Right ventricle myocardium superior (tissue), 1 donor: ENCODE measurements around the gene DLL1. TPM values are rescaled to one million over a fixed set of nuclear protein-coding genes. Genes with fewer than 3 reads are reported as not detected.
A peak's percentile ranks its signal among the peaks of the same experiment; 100 is the strongest.

Experiments used
- ATAC-seq: fragments of 200-7000 bp; cut with Tn5 transposase; one replicate; pipeline ENCODE4 v1.9.1; 2020; ENCODE audit warnings: mild to moderate bottlenecking; ENCODE audit not compliant: poor library complexity
- DNase-seq: peaks from one replicate; pipeline ENCODE4 v3.0.0-alpha.2; 2020
- intact Hi-C: fragments of 100-400 bp; cut with DNase I; formaldehyde crosslinking; loops from one replicate; pipeline ENCODE4 v1.11.2; 2022
- total RNA-seq: library from RNA; stranded (reverse); fragmentation: NEBNext Ultra II Directional; extraction: Animal tissue kit (Norgen Biotek cat#: 25700); gene quantifications from one replicate; pipeline ENCODE4 v1.2.1, GENCODE V29; 2021
- donor health status: DM: no; HTN: yes; CAD: no; lungs with severe emphysema.

Gene DLL1
- total RNA-seq, 1 donor from 2014 or later = 18.6 TPM

DNA sequence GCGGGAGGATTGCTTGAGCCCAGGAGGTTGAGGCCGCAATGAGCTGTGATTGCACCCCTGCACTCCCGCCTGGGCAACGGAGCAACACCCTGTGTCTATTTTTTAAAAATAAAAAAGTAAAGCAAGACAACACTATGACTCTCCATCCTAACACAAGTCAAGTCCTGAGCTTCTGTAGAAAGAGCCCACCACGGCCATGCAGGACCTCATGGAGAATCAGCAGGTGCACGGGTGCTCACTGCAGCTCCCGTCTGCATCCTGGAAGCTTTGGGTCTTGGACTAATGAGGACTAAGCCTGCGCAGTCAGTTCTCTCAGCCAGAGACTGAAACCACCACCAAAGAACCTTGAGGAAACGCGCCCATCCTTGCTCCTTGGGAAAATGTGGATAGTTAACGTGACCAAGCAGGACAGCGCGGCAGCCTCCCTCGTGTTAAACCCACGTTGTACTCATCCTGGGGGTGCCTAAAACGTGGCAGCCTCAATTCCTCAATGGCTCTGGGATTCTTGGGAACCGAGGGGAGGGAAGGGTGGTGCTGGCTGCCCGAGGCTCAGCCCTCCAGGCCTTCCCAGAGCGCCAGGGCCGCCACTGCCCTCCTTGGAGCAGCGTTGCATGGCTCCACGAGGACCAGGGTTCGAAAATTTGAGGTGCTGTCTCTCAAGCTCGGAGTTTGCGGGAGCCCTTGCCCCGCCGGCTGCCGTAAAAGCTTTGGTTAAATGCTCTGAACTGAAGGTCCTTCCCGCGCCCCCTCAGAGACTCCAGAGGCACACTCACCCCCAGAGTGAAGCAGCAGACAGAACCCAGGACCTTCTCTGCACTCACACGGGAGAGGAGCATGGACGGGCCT lies 29.0 kb downstream of the DLL1 start:
- DNase-seq = no peak
- no peak for ATAC-seq

DNA sequence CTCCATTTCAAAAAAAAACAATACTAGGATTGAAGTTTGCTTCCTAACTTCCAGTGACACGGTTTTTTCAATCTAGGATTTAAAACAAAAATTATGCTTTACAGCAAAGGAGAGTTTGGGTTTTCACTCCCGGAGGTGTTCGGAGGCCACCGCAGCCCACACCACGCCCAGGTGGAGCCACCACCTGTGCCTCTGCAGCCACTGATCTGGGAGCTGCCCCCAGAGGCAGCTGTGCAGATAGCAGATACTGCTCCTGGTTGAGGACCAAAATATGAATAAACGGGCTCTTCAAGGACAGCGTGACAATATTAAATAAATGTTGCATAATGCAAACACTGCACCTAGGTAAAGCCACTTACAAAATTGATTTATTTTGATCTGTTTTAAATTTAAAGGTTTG lies 30.2 kb downstream of the DLL1 start:
- intact Hi-C loops = no loop called here

More for the DNA sequence above, 29.0 kb downstream of the DLL1 start:
- intact Hi-C loops = no loop called here

DNA sequence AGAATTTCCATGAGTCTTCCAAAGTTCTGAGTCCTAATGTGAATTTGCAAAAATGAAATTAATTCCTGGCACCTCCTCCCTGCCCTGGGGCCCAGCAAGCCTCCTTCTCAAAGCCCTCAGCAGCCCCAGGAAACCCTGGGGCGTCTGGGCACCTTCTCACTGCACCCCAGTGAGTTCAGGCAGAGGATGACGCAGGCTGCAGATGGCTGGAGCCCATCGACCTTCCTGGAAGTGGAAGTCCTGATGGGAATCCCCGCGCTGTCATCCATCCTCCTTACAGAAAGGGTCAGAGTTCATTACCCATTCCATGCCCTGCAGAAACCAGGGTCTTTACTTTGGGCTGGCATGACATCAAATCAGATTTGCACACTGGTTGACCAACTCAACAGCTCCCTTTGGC lies 31.6 kb downstream of the DLL1 start:
- DNase-seq = no peak
- intact Hi-C loops = no loop called here
- no peak for ATAC-seq

More for the DNA sequence above, 30.2 kb downstream of the DLL1 start:
- no peak for DNase-seq
- no peak for ATAC-seq

DNA sequence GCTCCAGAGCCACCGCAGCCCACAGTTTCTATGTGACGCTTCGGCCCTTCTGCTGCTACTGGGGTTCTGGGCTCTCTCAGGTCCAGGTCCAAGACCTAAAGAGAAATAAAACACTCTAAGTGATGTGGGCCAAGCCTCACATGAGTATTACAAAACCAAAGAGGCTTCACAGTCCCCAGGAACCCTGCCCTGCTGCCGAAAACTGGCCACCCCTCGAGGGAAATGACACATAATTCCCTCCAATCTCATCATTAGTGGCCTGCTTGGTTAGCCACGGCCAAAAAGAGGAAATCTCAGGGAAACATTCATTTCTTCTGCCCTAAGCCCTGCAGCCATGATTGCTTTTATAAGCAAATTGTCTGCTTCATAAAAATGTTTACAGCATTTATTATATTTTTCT lies 32.5 kb downstream of the DLL1 start:
- no peak for DNase-seq
- intact Hi-C loops = no loop called here

DNA sequence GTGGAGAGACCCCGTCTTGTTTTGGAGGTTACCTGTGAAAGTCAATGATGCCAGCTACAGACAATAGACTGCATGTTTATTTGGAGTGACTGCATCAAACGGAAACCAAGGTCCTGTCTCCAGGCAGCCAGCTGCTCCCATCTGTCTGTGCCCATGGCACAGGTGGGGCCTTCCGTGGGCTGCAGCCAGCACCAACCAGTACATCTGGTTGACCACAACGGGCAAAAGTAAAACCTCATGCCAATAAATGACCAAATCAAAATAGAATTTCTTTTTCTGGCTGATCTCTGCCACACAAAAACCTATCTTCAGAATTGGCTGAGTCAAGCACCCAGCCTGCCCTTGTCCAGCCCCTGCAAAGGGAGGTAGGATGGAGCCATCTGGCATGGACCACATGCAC lies 33.5 kb downstream of the DLL1 start:
- intact Hi-C loops = no loop called here
- no peak for ATAC-seq
- DNase-seq = no peak

More for the DNA sequence above, 32.5 kb downstream of the DLL1 start:
- peak; percentile 64 for ATAC-seq

DNA sequence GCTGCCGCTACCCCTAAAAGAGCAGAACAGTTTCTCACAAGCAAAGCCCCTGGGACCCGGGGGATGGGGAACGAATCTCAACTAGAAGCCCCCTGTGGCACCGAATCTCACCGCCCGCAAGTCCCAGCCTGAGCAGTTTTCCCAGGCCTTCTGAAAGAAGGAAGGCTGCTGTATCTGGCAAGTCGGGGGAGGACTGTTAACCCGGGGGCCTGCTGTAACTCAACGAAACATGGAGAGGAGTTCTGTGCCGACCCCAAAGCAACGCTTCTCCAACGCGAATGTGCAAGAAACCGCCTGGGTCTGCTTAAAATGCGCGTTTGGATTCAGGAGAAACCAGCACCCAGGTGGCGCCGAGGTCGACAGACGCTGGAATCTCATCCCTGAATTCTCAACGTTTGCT lies 34.2 kb downstream of the DLL1 start:
- ATAC-seq (no peak), DNase-seq (no peak)
- intact Hi-C loops = no loop called here

DNA sequence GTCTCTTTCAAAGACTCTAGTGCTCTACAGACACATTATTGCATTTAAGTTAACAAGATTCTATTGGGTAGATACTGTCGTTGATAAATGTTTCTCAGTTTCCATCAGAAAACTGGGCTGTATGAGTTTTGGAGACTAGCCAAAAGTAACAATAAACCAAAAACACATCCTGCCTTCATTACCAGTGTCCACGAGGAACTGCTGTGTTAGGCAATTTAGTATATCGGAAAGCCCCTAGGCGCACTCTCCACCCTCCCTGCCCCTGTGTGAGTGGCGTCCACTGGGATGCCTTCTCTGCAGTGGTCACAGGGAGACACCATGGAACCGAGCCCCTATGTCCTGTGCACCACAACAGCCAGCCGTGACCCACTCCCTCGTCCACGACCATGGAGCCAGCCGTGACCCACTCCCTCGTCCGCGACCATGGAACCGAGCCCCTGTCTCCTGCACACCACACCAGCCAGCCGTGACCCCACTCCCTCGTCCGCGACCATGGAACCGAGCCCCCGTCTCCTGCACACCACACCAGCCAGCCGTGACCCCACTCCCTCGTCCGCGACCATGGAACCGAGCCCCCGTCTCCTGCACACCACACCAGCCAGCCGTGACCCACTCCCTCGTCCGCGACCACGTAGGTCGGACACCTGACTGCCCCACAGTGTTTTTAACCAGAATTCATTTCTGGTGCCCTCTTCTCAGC lies 35.3 kb downstream of the DLL1 start:
- intact Hi-C loops = no loop called here
- ATAC-seq (no peak), DNase-seq (no peak)

DNA sequence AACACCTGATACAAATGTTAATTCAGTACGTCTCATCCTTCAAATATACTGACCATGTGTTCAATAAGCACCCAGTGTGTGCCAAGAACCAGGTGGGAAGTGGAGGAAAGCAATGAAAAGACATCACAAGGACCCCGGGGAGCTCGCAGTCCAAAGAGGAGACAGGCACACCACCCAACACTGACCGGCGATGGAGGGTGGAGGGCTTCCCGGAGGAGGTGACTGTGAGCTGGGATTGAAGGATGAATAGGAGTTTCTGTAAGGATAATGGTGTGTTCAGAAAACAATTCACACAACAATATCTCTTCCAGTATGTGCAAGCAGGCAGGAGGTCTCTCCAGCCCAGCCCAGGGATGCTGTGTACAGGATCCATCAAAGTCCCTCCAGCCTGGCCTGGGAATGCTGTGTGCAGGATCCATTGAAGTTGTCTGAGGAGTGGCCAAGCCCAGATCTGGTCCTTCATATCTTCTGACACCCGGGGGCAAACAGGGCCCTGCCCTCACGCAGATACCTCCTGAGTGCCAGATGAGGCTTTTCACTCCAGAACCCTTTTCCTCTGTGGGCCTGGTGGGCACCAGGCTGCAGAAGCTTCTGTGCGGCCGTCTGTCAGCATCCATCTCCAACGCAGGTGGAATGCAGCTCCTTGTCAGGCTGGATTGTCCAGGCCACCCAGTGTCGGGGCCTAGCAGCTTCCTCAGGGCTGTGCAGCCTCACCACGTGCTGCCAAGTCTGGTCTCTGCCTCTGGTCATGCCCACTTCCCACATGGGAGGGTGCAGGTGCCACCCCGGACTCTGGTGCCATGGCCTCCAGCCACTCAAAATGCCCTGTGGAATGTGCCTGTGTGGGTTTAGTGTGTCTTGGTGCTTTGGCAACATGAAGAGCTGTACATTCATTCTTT lies 36.3 kb downstream of the DLL1 start:
- ATAC-seq = no peak
- intact Hi-C loops = no loop called here
- no peak for DNase-seq

DNA sequence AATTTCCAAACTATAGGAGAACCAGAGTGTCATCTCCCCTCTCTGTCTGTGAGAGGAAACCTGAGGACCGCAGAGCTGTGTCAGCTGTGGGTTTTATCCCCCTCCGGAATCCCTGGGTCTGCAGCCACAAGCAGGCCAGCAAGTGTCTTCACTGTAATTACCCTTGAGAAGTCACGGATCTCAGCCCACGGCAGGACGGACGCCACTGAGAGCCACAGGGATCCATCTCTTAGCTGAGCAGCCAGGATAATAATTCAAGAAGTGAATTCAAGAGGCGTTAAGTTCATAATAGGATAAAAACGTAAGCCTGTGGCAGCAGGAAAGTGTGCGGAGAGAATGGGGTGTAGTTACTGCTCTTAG lies 37.0 kb downstream of the DLL1 start:
- DNase-seq (no peak), ATAC-seq (no peak)
- intact Hi-C loops = no loop called here

DNA sequence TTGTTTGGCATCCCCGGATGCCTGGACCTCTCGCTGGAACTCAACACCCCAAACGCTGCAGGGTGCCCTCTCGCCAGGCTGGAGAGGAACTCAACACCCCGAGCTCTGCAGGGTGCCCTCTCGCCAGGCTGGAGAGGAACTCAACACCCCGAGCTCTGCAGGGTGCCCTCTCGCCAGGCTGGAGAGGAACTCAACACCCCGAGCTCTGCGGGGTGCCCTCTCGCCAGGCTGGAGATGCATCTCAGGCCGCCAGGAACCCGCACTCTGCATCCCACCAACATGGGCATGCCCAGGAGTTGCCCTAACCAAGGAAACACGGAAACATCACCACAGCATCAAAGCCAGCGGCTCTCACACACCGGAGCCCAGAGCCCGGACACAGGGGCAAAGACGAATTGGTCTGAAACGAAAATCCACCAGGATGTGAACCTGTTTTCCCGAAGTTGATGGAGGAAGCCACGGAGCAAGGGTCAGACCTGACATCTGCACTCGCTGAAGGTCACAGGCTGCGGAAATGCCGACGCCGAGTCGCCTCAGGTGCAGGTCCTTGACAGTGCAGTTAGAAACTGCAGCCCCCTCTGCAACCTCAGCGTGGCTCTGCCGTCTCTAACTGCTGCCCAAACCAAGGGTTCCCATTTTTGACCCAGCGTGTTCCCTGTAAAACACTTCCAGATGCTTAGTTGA lies 37.5 kb downstream of the DLL1 start:
- intact Hi-C loops = no loop called here
- ATAC-seq (no peak), DNase-seq (no peak)

DNA sequence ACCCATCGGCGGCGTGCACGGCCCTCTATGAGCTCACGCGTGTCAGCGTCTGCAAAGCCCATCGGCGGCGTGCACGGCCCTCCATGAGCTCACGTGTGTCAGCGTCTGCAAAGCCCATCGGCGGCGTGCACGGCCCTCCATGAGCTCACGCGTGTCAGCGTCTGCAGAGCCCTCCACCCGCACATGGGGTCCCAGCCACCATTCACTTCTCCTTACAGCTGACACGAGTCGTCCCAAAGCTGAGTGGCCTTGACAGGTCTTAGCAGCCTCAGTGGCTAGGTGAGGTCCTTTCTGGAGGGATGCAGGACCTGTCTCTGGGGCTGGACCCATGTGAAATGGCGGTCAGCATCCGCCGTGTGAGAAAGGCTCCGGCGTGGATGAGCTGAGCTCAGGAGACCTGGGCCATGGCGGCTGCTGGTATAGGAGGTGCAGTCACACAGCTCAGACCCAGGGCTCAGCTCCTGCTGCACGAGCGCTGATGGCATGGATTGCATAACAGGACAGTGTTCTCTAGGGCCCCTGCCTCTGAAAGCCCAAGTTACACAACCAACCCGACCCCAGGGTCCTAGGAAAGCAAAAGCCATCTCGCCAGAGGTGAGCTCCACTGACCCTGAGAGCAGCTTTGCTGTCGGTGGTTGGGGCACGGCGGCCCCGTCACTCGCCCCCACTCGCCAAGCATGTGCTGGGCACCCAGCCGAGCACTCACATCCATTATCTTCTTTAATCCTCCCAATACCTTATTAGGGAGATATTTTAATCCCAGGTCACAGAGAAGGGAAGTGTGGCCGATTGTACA lies 38.9 kb downstream of the DLL1 start:
- ATAC-seq (no peak), DNase-seq (no peak)
- intact Hi-C loops = no loop called here

DNA sequence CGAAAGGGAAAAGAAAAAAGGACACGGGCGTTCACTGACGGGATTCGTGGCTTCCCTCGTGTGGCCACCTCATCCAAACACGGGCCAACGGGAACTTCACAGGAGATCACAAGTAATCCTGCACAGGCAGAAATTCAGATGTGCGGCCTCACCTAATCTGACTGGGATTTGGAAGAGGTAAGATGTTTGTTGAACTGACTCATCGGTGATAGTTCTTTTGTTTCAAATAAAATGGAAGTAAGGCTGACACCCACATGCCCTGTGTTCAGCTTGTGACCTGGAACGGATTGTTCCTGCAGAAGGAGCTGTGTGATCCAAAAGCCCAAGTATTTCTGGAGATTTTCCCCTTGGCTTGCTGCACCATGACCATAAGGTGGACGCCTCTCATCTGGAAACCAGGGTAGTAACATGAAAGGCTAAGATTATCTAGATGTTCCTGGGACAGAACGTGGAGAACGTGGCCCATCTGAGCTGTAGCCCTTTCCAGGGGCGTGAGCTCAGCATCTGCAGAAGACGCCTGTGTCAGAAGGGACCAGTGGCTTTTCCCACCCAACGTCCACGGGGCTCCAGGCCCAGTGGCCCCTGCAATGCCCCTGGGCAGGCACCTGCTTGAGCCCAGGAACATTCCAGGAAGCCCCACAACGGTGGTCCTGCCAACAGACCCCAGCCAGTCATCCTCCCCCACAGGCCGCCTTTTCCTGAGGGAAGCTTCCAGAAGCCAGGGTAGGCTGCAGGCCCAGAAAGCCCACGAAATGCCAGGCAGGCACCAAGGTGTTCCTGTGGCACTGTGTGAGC lies 39.7 kb downstream of the DLL1 start:
- intact Hi-C loops = no loop called here
- ATAC-seq = no peak
- DNase-seq = no peak

DNA sequence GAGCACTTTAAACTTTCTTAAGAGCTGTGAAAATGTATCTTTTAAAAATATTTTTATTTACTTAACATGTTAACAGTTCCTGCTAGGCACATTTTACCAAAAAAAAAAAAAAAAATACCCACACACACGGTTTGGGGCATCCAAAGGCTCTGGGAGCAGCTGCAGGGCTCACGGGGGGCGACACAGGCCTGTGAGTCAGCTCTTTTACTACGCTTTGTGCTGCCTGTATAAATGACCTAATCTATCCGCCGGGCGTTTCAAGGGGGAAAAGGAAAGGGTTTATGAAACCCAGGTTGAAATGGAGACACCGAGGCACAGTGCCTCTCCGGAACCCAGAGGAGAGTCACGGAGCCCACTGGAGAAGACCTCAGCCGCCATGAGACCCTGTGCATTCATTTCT lies 40.4 kb downstream of the DLL1 start:
- ATAC-seq (no peak), DNase-seq (no peak)
- intact Hi-C loops = no loop called here

DNA sequence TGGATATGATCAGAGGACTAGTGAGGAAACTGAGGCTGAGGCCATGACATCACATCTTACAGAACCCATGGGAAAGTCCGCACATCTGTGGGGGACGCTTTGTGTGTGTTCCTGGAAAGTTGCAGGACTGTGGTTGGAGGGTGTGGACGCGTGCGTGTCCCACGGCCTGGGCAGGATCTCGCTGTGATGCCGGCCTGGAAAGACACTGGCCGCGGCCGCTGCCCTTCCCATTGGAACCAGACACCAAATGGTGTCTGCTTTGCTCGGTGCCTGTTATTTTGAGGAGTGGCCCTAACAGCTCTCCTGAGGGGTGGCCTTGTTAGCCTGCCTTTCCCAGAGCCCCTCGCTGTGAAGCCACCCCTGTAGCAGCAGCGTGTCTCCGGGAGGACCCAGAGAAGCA lies 41.1 kb downstream of the DLL1 start:
- DNase-seq (no peak), ATAC-seq (no peak)
- intact Hi-C loops = no loop called here

DNA sequence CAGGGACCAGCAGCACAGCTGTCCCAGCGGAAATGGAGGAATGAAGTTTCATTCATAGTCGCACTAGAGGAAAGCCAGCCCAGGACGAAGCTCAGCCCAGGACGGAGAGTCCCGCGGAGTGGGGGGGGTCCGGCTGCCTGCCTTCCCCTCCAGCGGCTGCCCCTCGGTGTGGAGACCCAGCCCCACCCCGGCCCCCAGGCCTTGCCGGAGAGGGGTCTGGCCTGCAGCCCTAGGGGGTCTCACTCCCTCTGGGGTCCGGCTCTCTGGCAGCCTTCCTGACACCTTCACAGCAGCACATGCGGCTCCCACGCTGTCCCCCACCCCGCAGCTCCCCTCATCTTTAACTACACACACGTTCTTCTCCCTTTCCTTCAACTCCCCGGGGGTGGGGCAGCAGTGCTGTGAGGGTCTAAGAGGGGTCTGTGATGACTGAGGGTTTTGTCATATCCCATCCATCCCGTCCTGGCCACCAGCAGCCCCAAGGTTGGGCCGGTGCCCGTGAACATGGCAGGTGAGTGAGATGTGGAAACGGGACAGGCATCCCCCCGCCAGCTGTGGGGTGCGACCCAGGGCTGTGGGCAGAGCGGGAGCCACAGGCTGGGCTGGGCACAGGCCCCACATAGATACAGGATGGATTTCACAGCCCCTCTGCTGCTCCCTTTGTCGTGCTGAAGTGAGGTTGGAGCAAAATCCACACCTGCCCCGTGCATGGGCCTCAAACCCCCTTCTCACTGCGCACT lies 41.8 kb downstream of the DLL1 start:
- no peak for ATAC-seq
- intact Hi-C loops = no loop called here

DNA sequence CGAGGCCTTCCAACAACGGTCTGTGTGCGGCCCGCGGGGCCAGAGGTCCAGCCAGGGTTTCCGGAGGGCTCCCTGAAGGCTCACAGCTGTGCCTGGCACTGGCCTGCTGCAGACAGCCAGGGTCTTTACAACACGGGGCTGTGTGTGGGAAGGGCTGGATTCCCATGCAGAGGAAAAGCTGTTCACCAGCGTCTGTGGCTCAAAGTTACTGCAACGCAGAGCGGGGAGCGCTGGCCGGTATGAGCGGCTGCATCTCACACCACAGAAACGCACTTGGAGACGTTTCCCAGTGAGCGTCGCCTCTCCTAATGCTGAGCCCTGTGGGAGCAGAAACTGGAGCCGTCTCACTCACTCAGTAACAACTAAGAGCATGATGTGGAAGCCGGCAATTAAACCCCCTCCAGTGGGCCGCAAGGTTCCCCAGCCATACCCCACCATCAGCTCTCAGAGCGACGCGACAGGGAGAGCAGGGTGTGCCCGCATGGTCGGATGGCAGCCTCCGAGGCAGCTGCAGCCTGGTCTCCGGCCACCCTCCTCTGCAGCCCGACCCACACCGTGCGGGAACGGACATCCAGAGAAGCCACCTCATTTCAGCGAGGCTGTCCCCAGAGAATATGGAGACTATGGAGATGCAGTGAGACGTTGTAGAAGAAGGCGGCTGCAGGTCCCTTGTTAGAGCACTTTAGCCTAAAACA lies 42.6 kb downstream of the DLL1 start:
- DNase-seq = no peak
- ATAC-seq = peak; percentile 38
- intact Hi-C loops = no loop called here

More for the DNA sequence above, 41.8 kb downstream of the DLL1 start:
- no peak for DNase-seq
